Fibroblast of lung (primary cell): ENCODE measurements around the gene FCHO2. TPM values are rescaled to one million over a fixed set of nuclear protein-coding genes. Genes with fewer than 3 reads are reported as not detected.
"Not testable (repeated sequence)": the region's sequence is repeated elsewhere in the genome, so short reads cannot be mapped to it uniquely, and the experiment has no call there.

Experiments used
- DNase-seq, 2 donors: peaks; one replicate each; pipeline versions ENCODE4 v3.0.0 to v3.0.0-alpha.2; 2010; ENCODE audit warnings: low read depth in 2 of 2
- H2AFZ ChIP-seq: 2 replicates; pipeline ENCODE4 v1.5.1; 2012; ENCODE audit warnings: low read length, control low read depth, inconsistent platforms
- H3K27ac ChIP-seq: 2 replicates; pipeline ENCODE4 v1.5.1; 2011; ENCODE audit warnings: low read length, control low read depth; ENCODE audit not compliant: insufficient read depth
- H3K27me3 ChIP-seq: 2 replicates; pipeline ENCODE4 v1.5.1; 2011; ENCODE audit warnings: mild to moderate bottlenecking, low read length; ENCODE audit not compliant: control insufficient read depth, insufficient read depth
- H3K36me3 ChIP-seq: 2 replicates; pipeline ENCODE4 v1.5.1; 2011; ENCODE audit warnings: low read length; ENCODE audit not compliant: control insufficient read depth, insufficient read depth
- H3K4me1 ChIP-seq: 2 replicates; pipeline ENCODE4 v1.5.1; 2011; ENCODE audit warnings: low read length; ENCODE audit not compliant: control insufficient read depth, insufficient read depth; ENCODE audit errors: extremely low read depth
- H3K4me2 ChIP-seq: 2 replicates; pipeline ENCODE4 v1.5.1; 2011; ENCODE audit warnings: low read length, control low read depth; ENCODE audit not compliant: insufficient read depth; ENCODE audit errors: extremely low read depth
- H3K4me3 ChIP-seq, 4 experiments: fragments of 200-600 bp in 1 of 4; sonication (generic) in 1 of 4; replicated peaks in 1 of 4; 2 replicates each; pipeline ENCODE4 v1.5.1; 2011 to 2016; ENCODE audit warnings: low read length in 4 of 4, low read depth in 3 of 4, mild to moderate bottlenecking in 3 of 4, control low read depth in 2 of 4, inconsistent platforms in 1 of 4, mixed read lengths in 1 of 4; ENCODE audit not compliant: insufficient read depth in 1 of 4; ENCODE audit errors: control extremely low read depth in 1 of 4
- H3K79me2 ChIP-seq: 2 replicates; pipeline ENCODE4 v1.5.1; 2012; ENCODE audit warnings: mild to moderate bottlenecking, low read length, inconsistent platforms; ENCODE audit not compliant: control insufficient read depth, insufficient read depth
- H3K9ac ChIP-seq: 2 replicates; pipeline ENCODE4 v1.5.1; 2011; ENCODE audit warnings: mild to moderate bottlenecking, low read length, control low read depth; ENCODE audit not compliant: insufficient read depth
- H3K9me3 ChIP-seq: 2 replicates; pipeline ENCODE4 v1.5.1; 2012; ENCODE audit warnings: low read depth, low read length; ENCODE audit not compliant: control insufficient read depth, insufficient read depth
- H4K20me1 ChIP-seq: 2 replicates; pipeline ENCODE4 v1.5.1; 2011; ENCODE audit warnings: low read length; ENCODE audit not compliant: control insufficient read depth, insufficient read depth; ENCODE audit errors: extremely low read depth
- EZH2 ChIP-seq: IDR thresholded peaks from 2 replicates; pipeline ENCODE4 v1.5.1; 2012; ENCODE audit warnings: low read length, control low read depth, mild to moderate bottlenecking; ENCODE audit errors: missing control alignments
- polyA plus RNA-seq, 2 donors: library from polyadenylated mRNA; depleted of rRNA in 1 of 2; stranded (reverse) in 1 of 2; unstranded in 1 of 2; fragments of >200 nt; gene quantifications; 2 replicates each; pipeline ENCODE4 v1.2.1, GENCODE V29; 2011 to 2012; ENCODE audit warnings: missing spikeins in 1 of 2
- total RNA-seq: library from RNA; depleted of rRNA; stranded (reverse); fragments of >200 nt; gene quantifications from 2 replicates; pipeline ENCODE4 v1.2.1, GENCODE V29; 2014
- TF ChIP-seq, protein P1 (sequence below), 2 donors: IDR thresholded peaks in 1 of 2; conservative IDR thresholded peaks in 1 of 2; 1 replicate in 1 of 2; 2 replicates in 1 of 2; pipeline ENCODE4 v1.5.1; 2011 to 2012; ENCODE audit warnings: low read length in 2 of 2, control low read depth in 1 of 2, inconsistent platforms in 1 of 2, low read depth in 1 of 2, mild to moderate bottlenecking in 1 of 2

FCHO2 gene
- total and polyA plus RNA-seq, 2 donors (not counting 1 experiment from before 2014, with no cell fraction given): 11.3 to 19.2 TPM

DNA sequence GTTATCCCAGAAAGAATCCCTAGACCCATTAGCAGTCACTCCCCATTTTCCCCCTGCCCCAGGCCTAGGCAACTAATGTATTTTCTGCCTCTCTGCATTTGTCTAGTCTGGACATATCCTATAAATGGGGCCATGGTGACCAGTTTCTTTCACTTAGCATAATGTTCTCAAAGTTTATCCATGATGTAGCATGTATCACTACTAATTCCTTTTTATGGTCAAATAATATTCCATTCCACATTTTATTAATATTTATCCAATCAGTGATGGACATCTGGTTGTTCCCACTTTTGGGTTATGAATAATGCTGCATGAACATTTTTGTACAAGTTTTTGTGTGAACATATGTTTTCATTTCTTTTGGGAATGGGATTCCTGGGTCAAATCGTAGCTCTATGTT, 1.5 kb downstream of the FCHO2 start:
- H3K4me1 ChIP-seq: peaks cover 3% of the 10 kb centered on the region
- H3K27ac ChIP-seq: no peak overlapping the region
- H3K79me2 ChIP-seq: peaks cover 44% of the 10 kb centered on the region
- H3K27me3 ChIP-seq: no peaks in the 10 kb centered on the region
- peak overlapping the region; percentile 84 for H3K4me2 ChIP-seq
- H3K9me3 ChIP-seq: no peaks in the 10 kb centered on the region
- no peak overlapping the region for H2AFZ ChIP-seq
- peak overlapping the region; percentile 67 to 78 (median 74) for H3K4me3 ChIP-seq
- H4K20me1 ChIP-seq: no peaks in the 10 kb centered on the region
- TF ChIP-seq, protein P1, sequence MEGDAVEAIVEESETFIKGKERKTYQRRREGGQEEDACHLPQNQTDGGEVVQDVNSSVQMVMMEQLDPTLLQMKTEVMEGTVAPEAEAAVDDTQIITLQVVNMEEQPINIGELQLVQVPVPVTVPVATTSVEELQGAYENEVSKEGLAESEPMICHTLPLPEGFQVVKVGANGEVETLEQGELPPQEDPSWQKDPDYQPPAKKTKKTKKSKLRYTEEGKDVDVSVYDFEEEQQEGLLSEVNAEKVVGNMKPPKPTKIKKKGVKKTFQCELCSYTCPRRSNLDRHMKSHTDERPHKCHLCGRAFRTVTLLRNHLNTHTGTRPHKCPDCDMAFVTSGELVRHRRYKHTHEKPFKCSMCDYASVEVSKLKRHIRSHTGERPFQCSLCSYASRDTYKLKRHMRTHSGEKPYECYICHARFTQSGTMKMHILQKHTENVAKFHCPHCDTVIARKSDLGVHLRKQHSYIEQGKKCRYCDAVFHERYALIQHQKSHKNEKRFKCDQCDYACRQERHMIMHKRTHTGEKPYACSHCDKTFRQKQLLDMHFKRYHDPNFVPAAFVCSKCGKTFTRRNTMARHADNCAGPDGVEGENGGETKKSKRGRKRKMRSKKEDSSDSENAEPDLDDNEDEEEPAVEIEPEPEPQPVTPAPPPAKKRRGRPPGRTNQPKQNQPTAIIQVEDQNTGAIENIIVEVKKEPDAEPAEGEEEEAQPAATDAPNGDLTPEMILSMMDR (conservative IDR thresholded peaks at IDR 0.05 in 1 of 2, IDR thresholded peaks at IDR 0.05 in 1 of 2; ENCODE audit: low read depth in 1 of 2, low read length in 2 of 2): no peak
- no peak for TF ChIP-seq EZH2
- H3K9ac ChIP-seq: no peak overlapping the region
- DNase-seq: no peak
- H3K36me3 ChIP-seq: no peaks in the 10 kb centered on the region

DNA sequence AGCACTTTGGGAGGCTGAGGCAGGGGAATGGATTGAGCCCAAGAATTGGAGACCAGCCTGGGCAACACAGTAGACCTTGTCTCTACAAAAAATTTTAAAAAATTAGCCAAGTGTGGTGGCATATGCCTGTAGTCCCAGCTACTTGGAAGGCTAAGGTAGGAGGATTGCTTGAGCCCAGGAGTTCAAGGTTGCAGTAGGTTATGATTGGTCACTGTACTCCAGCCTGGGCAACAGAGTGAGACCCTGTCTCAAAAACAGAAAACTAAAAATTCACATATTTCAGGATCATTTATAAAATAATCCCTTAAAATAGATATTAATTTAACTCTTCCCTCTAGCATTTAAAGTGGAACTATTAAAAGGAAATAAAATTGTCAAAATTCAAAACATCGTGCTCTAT, 3.4 kb downstream of the FCHO2 start:
- no peaks in the 10 kb centered on the region for H3K9me3 ChIP-seq
- H3K9ac ChIP-seq: no peak overlapping the region
- H3K4me1 ChIP-seq: peaks cover 2% of the 10 kb centered on the region
- H3K4me3 ChIP-seq: no peak overlapping the region
- no peaks in the 10 kb centered on the region for H4K20me1 ChIP-seq
- no peak for DNase-seq
- H2AFZ ChIP-seq: no peak overlapping the region
- TF ChIP-seq, protein P1 (conservative IDR thresholded peaks at IDR 0.05 in 1 of 2, IDR thresholded peaks at IDR 0.05 in 1 of 2; ENCODE audit: low read depth in 1 of 2, low read length in 2 of 2): no peak
- TF ChIP-seq EZH2: no peak
- peaks cover 53% of the 10 kb centered on the region for H3K79me2 ChIP-seq
- H3K27me3 ChIP-seq: no peaks in the 10 kb centered on the region
- no peaks in the 10 kb centered on the region for H3K36me3 ChIP-seq
- H3K27ac ChIP-seq: no peak overlapping the region
- no peak overlapping the region for H3K4me2 ChIP-seq

DNA sequence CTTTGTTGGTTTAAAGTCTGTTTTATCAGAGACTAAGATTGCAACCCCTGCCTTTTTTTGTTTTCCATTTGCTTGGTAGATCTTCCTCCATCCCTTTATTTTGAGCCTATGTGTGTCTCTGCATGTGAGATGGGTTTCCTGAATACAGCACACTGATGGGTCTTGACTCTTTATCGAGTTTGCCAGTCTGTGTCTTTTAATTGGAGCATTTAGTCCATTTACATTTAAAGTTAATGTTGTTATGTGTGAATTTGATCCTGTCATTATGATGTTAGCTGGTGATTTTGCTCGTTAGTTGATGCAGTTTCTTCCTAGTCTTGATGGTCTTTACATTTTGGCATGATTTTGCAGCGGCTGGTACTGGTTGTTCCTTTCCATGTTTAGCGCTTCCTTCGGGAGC, 18.6 kb downstream of the FCHO2 start:
- H3K27me3 ChIP-seq, H3K79me2 ChIP-seq, H3K4me3 ChIP-seq, H3K36me3 ChIP-seq, H3K9me3 ChIP-seq, DNase-seq, H3K4me1 ChIP-seq, H3K9ac ChIP-seq, H3K27ac ChIP-seq, H4K20me1 ChIP-seq, H2AFZ ChIP-seq, H3K4me2 ChIP-seq: not testable (repeated sequence)

DNA sequence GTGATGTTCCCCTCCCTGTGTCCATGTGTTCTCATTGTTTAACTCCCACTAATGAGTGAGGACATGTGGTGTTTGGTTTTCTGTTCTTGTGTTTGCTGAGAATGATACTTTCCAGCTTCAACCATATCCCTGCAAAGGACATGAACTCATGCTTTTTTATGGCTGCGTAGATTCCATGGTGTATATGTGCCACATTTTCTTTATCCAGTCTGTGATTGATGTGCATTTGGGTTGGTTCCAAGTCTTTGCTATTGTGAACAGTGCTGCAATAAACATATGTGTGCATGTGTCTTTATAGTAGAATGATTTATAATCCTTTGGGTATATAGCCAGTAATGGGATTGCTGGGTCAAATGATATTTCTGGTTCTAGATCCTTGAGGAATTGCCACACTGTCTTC, 21.0 kb downstream of the FCHO2 start:
- H3K9ac ChIP-seq, H3K4me2 ChIP-seq, H4K20me1 ChIP-seq, H3K36me3 ChIP-seq, H3K4me3 ChIP-seq, H3K4me1 ChIP-seq, H3K79me2 ChIP-seq, H3K27me3 ChIP-seq, DNase-seq, H2AFZ ChIP-seq, H3K27ac ChIP-seq, H3K9me3 ChIP-seq: not testable (repeated sequence)
